HEK293 (cell line): ENCODE data around the gene THAP7.

Experiments
- CTCF ChIA-PET: fragments of 350-600 bp; formaldehyde crosslinking; extraction: SDS; loops from one replicate; lab custom pipeline; 2021; ENCODE audit warnings: antibody characterized with exemption; lab: Yijun Ruan, JAX
- POLR2A ChIA-PET: fragments of 300-600 bp; formaldehyde crosslinking; extraction: SDS; loops from one replicate; lab custom pipeline; 2020; ENCODE audit warnings: antibody characterized with exemption, inconsistent platforms; lab: Yijun Ruan, JAX
- H3K27ac ChIP-seq: fragments of 200-500 bp; sonication (Bioruptor generic); 2 replicates; pipeline ENCODE4 v1.5.1; 2014; ENCODE audit warnings: low read depth, low read length, control low read depth, inconsistent platforms; ENCODE audit errors: extremely low read depth
- H3K36me3 ChIP-seq, 2 experiments: fragments of 200-500 bp in 1 of 2; sonication (Bioruptor generic) in 1 of 2; 1 replicate in 1 of 2; 2 replicates in 1 of 2; pipeline ENCODE4 v1.5.1; 2014 to 2017; ENCODE audit warnings: inconsistent platforms in 2 of 2, low read length in 2 of 2; ENCODE audit not compliant: control insufficient read depth in 2 of 2, insufficient read depth in 1 of 2
- H3K4me1 ChIP-seq: fragments of 200-500 bp; sonication (Bioruptor generic); 2 replicates; pipeline ENCODE4 v1.5.1; 2014; ENCODE audit warnings: mild to moderate bottlenecking, low read length, inconsistent platforms; ENCODE audit not compliant: control insufficient read depth, insufficient read depth
- H3K4me3 ChIP-seq: 2 replicates; pipeline ENCODE4 v1.5.1; 2011; ENCODE audit warnings: low read depth, mild to moderate bottlenecking, control low read depth, low read length, moderate library complexity
- H3K9me3 ChIP-seq: fragments of 200-500 bp; sonication (Bioruptor generic); 2 replicates; pipeline ENCODE4 v1.5.1; 2014; ENCODE audit warnings: low read depth, low read length, inconsistent platforms; ENCODE audit not compliant: control insufficient read depth, insufficient read depth
- EGR2 ChIP-seq: fragments of 450-650 bp; formaldehyde crosslinking; IDR thresholded peaks from 2 replicates; pipeline ENCODE4 v1.5.1; 2016; ENCODE audit warnings: low read depth, missing biosample characterization, missing genetic modification characterization
- GFI1B ChIP-seq: fragments of 450-650 bp; formaldehyde crosslinking; IDR thresholded peaks from 2 replicates; pipeline ENCODE4 v1.5.1; 2016; ENCODE audit warnings: missing biosample characterization, missing genetic modification characterization
- GLI4 ChIP-seq: fragments of 450-650 bp; formaldehyde crosslinking; IDR thresholded peaks from 2 replicates; pipeline ENCODE4 v1.5.1; 2016; ENCODE audit warnings: missing biosample characterization, missing genetic modification characterization
- HOXA7 ChIP-seq: sonication (generic); formaldehyde crosslinking; IDR thresholded peaks from 2 replicates; pipeline ENCODE4 v1.8.1; 2022; ENCODE audit warnings: missing genetic modification reagents, borderline replicate concordance
- IKZF3 ChIP-seq: fragments of 450-650 bp; IDR thresholded peaks from 2 replicates; pipeline ENCODE4 v1.5.0; 2018; ENCODE audit warnings: missing biosample characterization, mild to moderate bottlenecking, missing genetic modification characterization, moderate library complexity
- KLF10 ChIP-seq: fragments of 450-650 bp; IDR thresholded peaks from 2 replicates; pipeline ENCODE4 v1.5.1; 2018; ENCODE audit warnings: missing biosample characterization, mild to moderate bottlenecking, missing genetic modification characterization
- MEIS1 ChIP-seq: sonication (generic); formaldehyde crosslinking; IDR thresholded peaks from 2 replicates; pipeline ENCODE4 v1.8.1; 2022; ENCODE audit warnings: missing genetic modification reagents, mild to moderate bottlenecking, borderline replicate concordance
- PRDM4 ChIP-seq: fragments of 450-650 bp; formaldehyde crosslinking; IDR thresholded peaks from 2 replicates; pipeline ENCODE4 v1.5.1; 2017; ENCODE audit warnings: missing biosample characterization, missing genetic modification characterization
- SCRT2 ChIP-seq: fragments of 450-650 bp; formaldehyde crosslinking; IDR thresholded peaks from 2 replicates; pipeline ENCODE4 v1.5.1; 2016; ENCODE audit warnings: missing biosample characterization, missing genetic modification characterization
- YY2 ChIP-seq: fragments of 450-650 bp; formaldehyde crosslinking; IDR thresholded peaks from 2 replicates; pipeline ENCODE4 v1.5.1; 2016; ENCODE audit warnings: missing biosample characterization, missing genetic modification characterization
- ZBTB26 ChIP-seq: fragments of 450-650 bp; formaldehyde crosslinking; optimal IDR thresholded peaks from 2 replicates; pipeline ENCODE3; 2016; ENCODE audit warnings: missing biosample characterization, mild to moderate bottlenecking, missing genetic modification characterization
- ZBTB8A ChIP-seq: fragments of 450-650 bp; formaldehyde crosslinking; IDR thresholded peaks from 2 replicates; pipeline ENCODE4 v1.5.1; 2016; ENCODE audit warnings: missing biosample characterization, missing genetic modification characterization
- ZFHX2 ChIP-seq: fragments of 450-650 bp; formaldehyde crosslinking; conservative IDR thresholded peaks from 2 replicates; pipeline ENCODE4 v1.5.1; 2016; ENCODE audit warnings: missing biosample characterization, missing genetic modification characterization
- ZFP37 ChIP-seq: fragments of 450-650 bp; formaldehyde crosslinking; IDR thresholded peaks from 2 replicates; pipeline ENCODE4 v1.5.1; 2016; ENCODE audit warnings: missing biosample characterization, missing genetic modification characterization
- ZNF112 ChIP-seq: fragments of 450-650 bp; formaldehyde crosslinking; IDR thresholded peaks from 2 replicates; pipeline ENCODE4 v1.5.0; 2017; ENCODE audit warnings: missing biosample characterization, missing genetic modification characterization
- ZNF114 ChIP-seq: fragments of 450-650 bp; formaldehyde crosslinking; IDR thresholded peaks from 2 replicates; pipeline ENCODE4 v1.5.0; 2017; ENCODE audit warnings: missing biosample characterization, missing genetic modification characterization
- ZNF140 ChIP-seq: fragments of 450-650 bp; formaldehyde crosslinking; IDR thresholded peaks from 2 replicates; pipeline ENCODE4 v1.5.1; 2016; ENCODE audit warnings: missing biosample characterization, missing genetic modification characterization
- ZNF169 ChIP-seq: fragments of 450-650 bp; formaldehyde crosslinking; IDR thresholded peaks from 2 replicates; pipeline ENCODE4 v1.5.1; 2016; ENCODE audit warnings: missing biosample characterization, missing genetic modification characterization
- ZNF24 ChIP-seq: fragments of 450-650 bp; formaldehyde crosslinking; IDR thresholded peaks from 2 replicates; pipeline ENCODE4 v1.5.1; 2016; ENCODE audit warnings: missing biosample characterization, missing genetic modification characterization
- ZNF26 ChIP-seq: fragments of 450-650 bp; formaldehyde crosslinking; IDR thresholded peaks from 2 replicates; pipeline ENCODE4 v1.5.1; 2016; ENCODE audit warnings: missing biosample characterization, missing genetic modification characterization
- ZNF266 ChIP-seq: fragments of 450-650 bp; formaldehyde crosslinking; IDR thresholded peaks from 2 replicates; pipeline ENCODE4 v1.5.1; 2016; ENCODE audit warnings: missing biosample characterization, missing genetic modification characterization, low read depth
- ZNF391 ChIP-seq: fragments of 450-650 bp; formaldehyde crosslinking; IDR thresholded peaks from 2 replicates; pipeline ENCODE4 v1.5.1; 2016; ENCODE audit warnings: low read depth, missing biosample characterization, missing genetic modification characterization, borderline replicate concordance
- ZNF423 ChIP-seq: fragments of 450-650 bp; formaldehyde crosslinking; IDR thresholded peaks from 2 replicates; pipeline ENCODE4 v1.5.1; 2016; ENCODE audit warnings: missing biosample characterization, missing genetic modification characterization
- ZNF555 ChIP-seq: fragments of 450-650 bp; formaldehyde crosslinking; conservative IDR thresholded peaks from 2 replicates; pipeline ENCODE4 v1.5.1; 2017; ENCODE audit warnings: missing biosample characterization, mild to moderate bottlenecking, missing genetic modification characterization, inconsistent platforms
- ZNF645 ChIP-seq: fragments of 450-650 bp; formaldehyde crosslinking; IDR thresholded peaks from 2 replicates; pipeline ENCODE4; 2016; ENCODE audit warnings: missing biosample characterization, missing genetic modification characterization
- ZNF660 ChIP-seq: fragments of 450-650 bp; IDR thresholded peaks from 2 replicates; pipeline ENCODE4 v1.5.1; 2018; ENCODE audit warnings: missing biosample characterization, mild to moderate bottlenecking, missing genetic modification characterization
- ZNF677 ChIP-seq: fragments of 450-650 bp; IDR thresholded peaks from 2 replicates; pipeline ENCODE4 v1.5.0; 2018; ENCODE audit warnings: missing biosample characterization, mild to moderate bottlenecking, missing genetic modification characterization, moderate library complexity
- ZNF747 ChIP-seq: fragments of 450-650 bp; formaldehyde crosslinking; IDR thresholded peaks from 2 replicates; pipeline ENCODE4 v1.5.1; 2016; ENCODE audit warnings: missing biosample characterization, missing genetic modification characterization

The THAP7 gene

GRCh38 chr22:21018314-21018713 is 16.4 kb upstream of the THAP7 start (continued):
- no peak for TF ChIP-seq SCRT2 (tag by site-specific recombination)
- no peak for TF ChIP-seq ZNF169 (tag by site-specific recombination)
- no peak for TF ChIP-seq ZNF266
- no peak for TF ChIP-seq ZFP37
- no peak for TF ChIP-seq PRDM4 (tag by site-specific recombination)

GRCh38 chr22:21016644-21017420 is 14.9 kb upstream of the THAP7 start:
- no peak for TF ChIP-seq ZNF169 (tag by site-specific recombination)
- no peak for TF ChIP-seq ZNF114 (tag by site-specific recombination)
- TF ChIP-seq ZNF391 (tag by site-specific recombination), result no peak
- TF ChIP-seq IKZF3 (tag by site-specific recombination), result no peak
- no peak for TF ChIP-seq ZNF112
- no peak for TF ChIP-seq ZNF677
- peak; percentile 21; the same call in 1 of the 2 replicates for TF ChIP-seq ZFHX2 (tag by site-specific recombination)
- TF ChIP-seq ZNF140 (tag by site-specific recombination), result no peak
- TF ChIP-seq, all 188 proteins: peak for 1
- CTCF ChIA-PET, result interaction anchor here (0.6 kb wide), 1 partner anchor 52 kb away, joined by 3 read pairs; no protein-coding TSS in a partner anchor
- Histone ChIP-seq H3K4me3 (no peak overlapping the region), H3K4me1 (no peaks in the 10 kb centered on the region), H3K36me3 (no peaks in the 10 kb centered on the region), H3K9me3 (no peaks in the 10 kb centered on the region), H3K27ac (no peak overlapping the region)
- POLR2A ChIA-PET, result no interaction called here

GRCh38 chr22:21015466-21016006 is 13.6 kb upstream of the THAP7 start:
- CTCF ChIA-PET, result interaction anchor here (0.7 to 1.7 kb wide), 4 partner anchors 22 to 130 kb away, joined by 3 read pairs; no protein-coding TSS in a partner anchor
- H3K9me3 ChIP-seq, result no peaks in the 10 kb centered on the region
- H3K36me3 ChIP-seq, result no peaks in the 10 kb centered on the region
- H3K4me1 ChIP-seq, result no peaks in the 10 kb centered on the region
- H3K27ac ChIP-seq, result no peak overlapping the region
- POLR2A ChIA-PET, result interaction anchor here (1.2 to 1.7 kb wide), 3 partner anchors 12 to 33 kb away, joined by 6 to 7 read pairs (median 7); partner anchors contain the start of genes LZTR1 and THAP7
- H3K4me3 ChIP-seq, result no peak overlapping the region
- TF ChIP-seq ZNF747 (tag by site-specific recombination) (no peak), EGR2 (tag by site-specific recombination) (no peak), ZNF423 (tag by site-specific recombination) (no peak), GFI1B (tag by site-specific recombination) (no peak), MEIS1 (CRISPR knock-in tag) (no peak), ZNF645 (tag by site-specific recombination) (no peak), KLF10 (tag by site-specific recombination) (no peak), ZBTB8A (tag by site-specific recombination) (no peak), ZNF24 (tag by site-specific recombination) (no peak), GLI4 (tag by site-specific recombination) (no peak), ZNF555 (tag by site-specific recombination) (no peak), YY2 (no peak), ZNF26 (no peak), ZBTB26 (tag by site-specific recombination) (no peak), HOXA7 (CRISPR knock-in tag) (no peak), ZNF660 (tag by site-specific recombination) (no peak)
